Measurements from ENCODE around the gene SEC14L1. TPM values are rescaled to one million over a fixed set of nuclear protein-coding genes. Genes with fewer than 3 reads are reported as not detected.
A peak's percentile ranks its signal among the peaks of the same experiment; 100 is the strongest.

Gene SEC14L1
- total and polyA plus RNA-seq, 2 experiments from 2014 or later: 52.9 to 71.4 TPM

GRCh38 chr17:77148077-77148939, 7.5 kb downstream of the SEC14L1 start:
- Histone ChIP-seq H3K27me3 (no peaks in the 10 kb centered on the region), H3K9me3 (ENCODE audit: low read depth) (no peaks in the 10 kb centered on the region), H3K27ac (peak overlapping the region; percentile 64), H2AFZ (no peak overlapping the region), H3K4me1 (ENCODE audit: insufficient read depth) (peaks cover 51% of the 10 kb centered on the region), H3K4me3 (no peak overlapping the region), H3K9me2 (replicated peaks; ENCODE audit: insufficient read depth) (no peaks in the 10 kb centered on the region), H3K79me2 (peaks cover 78% of the 10 kb centered on the region), H3K36me3 (replicated peaks; ENCODE audit: insufficient read depth, low read depth) (no peaks in the 10 kb centered on the region), H4K20me1 (ENCODE audit: insufficient read depth, poor library complexity, severe bottlenecking) (no peaks in the 10 kb centered on the region), H3K4me2 (peak overlapping the region; percentile 59)
- DNase-seq (ENCODE audit: low spot score): peak; percentile 45
- TF ChIP-seq EZH2 (IDR thresholded peaks at IDR 0.05; ENCODE audit: borderline replicate concordance): no peak
- TF ChIP-seq EZH2phosphoT487 (IDR thresholded peaks at IDR 0.05; ENCODE audit: low read depth, severe bottlenecking, unreplicated experiment): no peak
- TF ChIP-seq CTCF (IDR thresholded peaks at IDR 0.05; ENCODE audit: poor library complexity): no peak
- WGBS (ENCODE audit: low lambda C conversion rate, missing lambda C conversion rate): 79% methylated on average over 15 of the region's 15 CpGs

GRCh38 chr17:77148940-77149510, 8.3 kb downstream of the SEC14L1 start:
- no peaks in the 10 kb centered on the region for H3K9me2 ChIP-seq (replicated peaks; ENCODE audit: insufficient read depth)
- no peaks in the 10 kb centered on the region for H3K36me3 ChIP-seq (replicated peaks; ENCODE audit: insufficient read depth, low read depth)
- peaks cover 55% of the 10 kb centered on the region for H3K4me1 ChIP-seq (ENCODE audit: insufficient read depth)
- peak overlapping the region; percentile 64 for H3K27ac ChIP-seq
- no peaks in the 10 kb centered on the region for H4K20me1 ChIP-seq (ENCODE audit: insufficient read depth, poor library complexity, severe bottlenecking)
- TF ChIP-seq CTCF (IDR thresholded peaks at IDR 0.05; ENCODE audit: poor library complexity) (no peak), EZH2phosphoT487 (IDR thresholded peaks at IDR 0.05; ENCODE audit: low read depth, severe bottlenecking, unreplicated experiment) (no peak), EZH2 (IDR thresholded peaks at IDR 0.05; ENCODE audit: borderline replicate concordance) (no peak)
- WGBS (ENCODE audit: low lambda C conversion rate, missing lambda C conversion rate): 87% methylated on average over 10 of the region's 10 CpGs
- no peak overlapping the region for H2AFZ ChIP-seq
- H3K9me3 ChIP-seq (ENCODE audit: low read depth): no peaks in the 10 kb centered on the region
- H3K4me3 ChIP-seq: no peak overlapping the region
- H3K27me3 ChIP-seq: no peaks in the 10 kb centered on the region
- no peak for DNase-seq (ENCODE audit: low spot score)
- no peak overlapping the region for H3K4me2 ChIP-seq
- peaks cover 79% of the 10 kb centered on the region for H3K79me2 ChIP-seq

GRCh38 chr17:77150196-77150595, 9.4 kb downstream of the SEC14L1 start:
- no peak overlapping the region for H2AFZ ChIP-seq
- DNase-seq (ENCODE audit: low spot score): no peak
- H3K4me3 ChIP-seq: no peak overlapping the region
- H3K4me1 ChIP-seq (ENCODE audit: insufficient read depth): peaks cover 52% of the 10 kb centered on the region
- TF ChIP-seq EZH2 (IDR thresholded peaks at IDR 0.05; ENCODE audit: borderline replicate concordance) (no peak), CTCF (IDR thresholded peaks at IDR 0.05; ENCODE audit: poor library complexity) (no peak), EZH2phosphoT487 (IDR thresholded peaks at IDR 0.05; ENCODE audit: low read depth, severe bottlenecking, unreplicated experiment) (no peak)
- no peaks in the 10 kb centered on the region for H3K36me3 ChIP-seq (replicated peaks; ENCODE audit: insufficient read depth, low read depth)
- H4K20me1 ChIP-seq (ENCODE audit: insufficient read depth, poor library complexity, severe bottlenecking): no peaks in the 10 kb centered on the region
- H3K9me3 ChIP-seq (ENCODE audit: low read depth): no peaks in the 10 kb centered on the region
- no peaks in the 10 kb centered on the region for H3K9me2 ChIP-seq (replicated peaks; ENCODE audit: insufficient read depth)
- H3K4me2 ChIP-seq: no peak overlapping the region
- H3K79me2 ChIP-seq: peaks cover 80% of the 10 kb centered on the region
- no peak overlapping the region for H3K27ac ChIP-seq
- WGBS (ENCODE audit: low lambda C conversion rate, missing lambda C conversion rate): 96% methylated on average over 5 of the region's 5 CpGs
- H3K27me3 ChIP-seq: no peaks in the 10 kb centered on the region

Data from hepatocyte (in vitro differentiated cells).